Activated CD4-positive, CD25-positive, alpha-beta regulatory T cell (primary cell): ENCODE data around the gene FDX2.

Source experiments
- DNase-seq, 4 experiments: peaks; one replicate each; lab custom pipeline; 2025; lab: John Stamatoyannopoulos, UW

The FDX2 gene

GRCh38 chr19:10299545-10300458, 16.0 kb downstream of the FDX2 start:
- no peak for DNase-seq

GRCh38 chr19:10295847-10296591, 19.8 kb downstream of the FDX2 start:
- DNase-seq, result no peak

- peak in 2 of 4 experiments; percentile 45 to 46 for DNase-seq
Measured at GRCh38 chr19:10295305-10295846, 20.4 kb downstream of the FDX2 start.

- no peak for DNase-seq
Measured at GRCh38 chr19:10294368-10294697, 21.5 kb downstream of the FDX2 start.

DNA sequence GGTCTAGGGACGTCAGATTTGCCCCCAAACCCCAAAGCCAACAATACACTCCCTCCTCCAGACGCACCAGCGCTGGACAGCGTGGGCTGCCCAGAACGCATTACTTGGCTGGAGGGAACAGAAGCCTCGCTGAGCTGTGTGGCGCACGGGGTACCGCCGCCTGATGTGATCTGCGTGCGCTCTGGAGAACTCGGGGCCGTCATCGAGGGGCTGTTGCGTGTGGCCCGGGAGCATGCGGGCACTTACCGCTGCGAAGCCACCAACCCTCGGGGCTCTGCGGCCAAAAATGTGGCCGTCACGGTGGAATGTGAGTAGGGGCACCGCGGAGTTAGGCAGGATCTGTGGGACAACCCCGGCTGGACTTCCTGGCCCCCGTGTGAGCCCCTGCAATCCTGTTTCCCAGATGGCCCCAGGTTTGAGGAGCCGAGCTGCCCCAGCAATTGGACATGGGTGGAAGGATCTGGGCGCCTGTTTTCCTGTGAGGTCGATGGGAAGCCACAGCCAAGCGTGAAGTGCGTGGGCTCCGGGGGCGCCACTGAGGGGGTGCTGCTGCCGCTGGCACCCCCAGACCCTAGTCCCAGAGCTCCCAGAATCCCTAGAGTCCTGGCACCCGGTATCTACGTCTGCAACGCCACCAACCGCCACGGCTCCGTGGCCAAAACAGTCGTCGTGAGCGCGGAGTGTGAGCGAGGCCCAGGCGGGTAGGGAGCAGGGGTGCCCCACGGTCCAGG, 22.0 kb downstream of the FDX2 start:
- no peak for DNase-seq

DNA sequence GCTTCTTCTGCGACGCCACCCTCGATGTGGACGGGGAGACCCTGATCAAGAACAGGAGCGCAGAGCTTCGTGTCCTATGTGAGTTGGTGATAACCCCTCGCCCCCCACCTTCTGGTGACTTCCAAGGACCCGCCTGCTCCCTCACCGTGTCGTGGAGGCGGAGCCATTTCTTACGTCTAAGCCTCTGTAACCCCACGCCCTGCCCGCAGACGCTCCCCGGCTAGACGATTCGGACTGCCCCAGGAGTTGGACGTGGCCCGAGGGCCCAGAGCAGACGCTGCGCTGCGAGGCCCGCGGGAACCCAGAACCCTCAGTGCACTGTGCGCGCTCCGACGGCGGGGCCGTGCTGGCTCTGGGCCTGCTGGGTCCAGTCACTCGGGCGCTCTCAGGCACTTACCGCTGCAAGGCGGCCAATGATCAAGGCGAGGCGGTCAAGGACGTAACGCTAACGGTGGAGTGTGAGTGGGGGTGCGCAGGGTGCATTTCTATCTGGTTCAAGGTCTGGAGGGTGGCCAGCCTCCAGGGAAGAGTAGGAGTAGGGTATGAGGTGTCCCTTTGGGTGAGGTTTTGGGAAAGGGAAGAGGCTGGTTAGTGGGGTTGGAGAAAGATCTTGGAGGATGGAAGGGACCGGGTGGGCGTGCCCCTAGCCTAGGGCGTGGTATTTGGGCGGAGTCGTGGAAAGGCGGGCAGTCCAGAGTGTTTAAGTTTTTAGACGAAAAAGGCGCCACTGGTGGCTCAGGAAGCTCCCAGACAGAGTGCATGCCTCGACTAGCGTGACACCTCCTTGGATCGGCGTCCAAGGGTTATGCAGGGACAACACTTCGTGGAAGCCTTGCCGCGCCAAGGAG, 22.8 kb downstream of the FDX2 start:
- no peak for DNase-seq

GRCh38 chr19:10292206-10292788, 23.5 kb downstream of the FDX2 start:
- DNase-seq, result peak; percentile 32 to 57 (median 36)

- no peak for DNase-seq
Measured at GRCh38 chr19:10291554-10292205, 24.1 kb downstream of the FDX2 start.

DNA sequence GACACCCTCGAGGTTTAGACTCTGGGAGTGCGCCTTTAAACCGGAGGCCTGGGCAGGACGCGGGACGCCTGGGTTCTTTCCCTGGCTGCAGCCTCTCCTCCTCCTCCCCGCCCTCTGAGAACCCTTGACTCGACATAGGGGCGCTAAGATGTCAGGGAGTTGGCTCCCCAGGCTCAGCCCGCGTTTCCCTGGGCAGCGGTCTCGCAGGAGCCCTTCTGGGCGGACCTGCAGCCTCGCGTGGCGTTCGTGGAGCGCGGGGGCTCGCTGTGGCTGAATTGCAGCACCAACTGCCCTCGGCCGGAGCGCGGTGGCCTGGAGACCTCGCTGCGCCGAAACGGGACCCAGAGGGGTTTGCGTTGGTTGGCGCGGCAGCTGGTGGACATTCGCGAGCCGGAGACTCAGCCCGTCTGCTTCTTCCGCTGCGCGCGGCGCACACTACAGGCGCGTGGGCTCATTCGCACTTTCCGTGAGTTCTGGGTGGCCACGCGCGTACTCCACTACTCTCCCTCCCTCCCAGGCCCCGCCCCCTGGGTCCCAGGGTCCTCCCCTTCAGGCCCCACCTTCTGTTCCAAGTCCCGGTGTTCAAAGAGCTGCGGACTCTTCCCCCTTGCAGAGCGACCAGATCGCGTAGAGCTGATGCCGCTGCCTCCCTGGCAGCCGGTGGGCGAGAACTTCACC, 24.8 kb downstream of the FDX2 start:
- no peak for DNase-seq

DNA sequence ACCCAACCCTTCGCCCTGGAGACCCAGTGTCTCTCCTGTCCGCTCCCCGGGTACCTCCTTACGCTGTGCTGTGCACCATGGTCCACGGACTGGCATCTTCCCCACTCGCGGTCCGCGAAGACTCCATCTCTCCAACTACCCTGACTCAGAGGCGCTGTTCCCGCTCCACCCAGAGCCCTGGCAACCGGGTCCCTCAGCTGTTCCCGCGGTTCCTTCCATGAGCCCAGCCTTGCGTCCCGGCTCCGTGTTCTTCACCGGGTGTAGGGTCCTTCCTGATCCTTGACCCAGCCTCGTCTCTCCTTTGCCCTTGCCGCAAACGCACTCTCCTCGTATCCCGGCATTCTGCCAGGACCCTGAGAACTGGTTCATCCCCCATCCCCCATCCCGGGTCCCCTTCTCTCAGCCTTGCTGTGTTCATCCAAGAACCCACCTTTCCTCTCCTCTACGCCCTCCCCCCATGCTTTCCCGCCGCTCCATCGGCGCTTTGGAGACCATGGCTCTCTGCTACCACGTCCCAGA, 25.4 kb downstream of the FDX2 start:
- no peak for DNase-seq

- no peak for DNase-seq
Measured at GRCh38 chr19:10289836-10290356, 25.9 kb downstream of the FDX2 start, which contains the start of gene ICAM5. Gene ICAM5, plus strand, starts transcription at chr19:10289952. Its CDS starts 92 bp downstream, at chr19:10290044.

GRCh38 chr19:10289167-10289835, 26.5 kb downstream of the FDX2 start:
- DNase-seq, result peak; percentile 21 to 53 (median 36)

DNA sequence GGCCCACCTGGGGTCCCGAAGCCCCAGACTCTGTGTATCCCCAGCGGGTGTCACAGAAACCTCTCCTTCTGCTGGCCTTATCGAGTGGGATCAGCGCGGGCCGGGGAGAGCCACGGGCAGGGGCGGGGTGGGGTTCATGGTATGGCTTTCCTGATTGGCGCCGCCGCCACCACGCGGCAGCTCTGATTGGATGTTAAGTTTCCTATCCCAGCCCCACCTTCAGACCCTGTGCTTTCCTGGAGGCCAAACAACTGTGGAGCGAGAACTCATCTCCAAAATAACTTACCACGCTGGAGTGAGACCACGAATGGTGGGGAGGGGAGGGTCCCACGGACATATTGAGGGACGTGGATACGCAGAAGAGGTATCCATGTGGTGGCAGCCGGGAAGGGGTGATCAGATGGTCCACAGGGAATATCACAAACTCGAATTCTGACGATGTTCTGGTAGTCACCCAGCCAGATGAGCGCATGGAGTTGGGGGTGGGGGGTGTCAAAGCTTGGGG, 27.1 kb downstream of the FDX2 start:
- no peak for DNase-seq

- DNase-seq, result no peak
Measured at GRCh38 chr19:10286803-10287737, 28.7 kb downstream of the FDX2 start, which contains the start of gene ICAM4. Gene ICAM4, plus strand, starts transcription at chr19:10286955. Its CDS starts 58 bp downstream, at chr19:10287013.

DNA sequence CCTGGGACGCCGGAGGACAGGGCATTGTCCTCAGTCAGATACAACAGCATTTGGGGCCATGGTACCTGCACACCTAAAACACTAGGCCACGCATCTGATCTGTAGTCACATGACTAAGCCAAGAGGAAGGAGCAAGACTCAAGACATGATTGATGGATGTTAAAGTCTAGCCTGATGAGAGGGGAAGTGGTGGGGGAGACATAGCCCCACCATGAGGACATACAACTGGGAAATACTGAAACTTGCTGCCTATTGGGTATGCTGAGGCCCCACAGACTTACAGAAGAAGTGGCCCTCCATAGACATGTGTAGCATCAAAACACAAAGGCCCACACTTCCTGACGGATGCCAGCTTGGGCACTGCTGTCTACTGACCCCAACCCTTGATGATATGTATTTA, 30.4 kb downstream of the FDX2 start:
- no peak for DNase-seq

GRCh38 chr19:10284960-10285278, 30.9 kb downstream of the FDX2 start:
- DNase-seq, result no peak
